ENCODE measurements around the gene RPTOR. TPM values are rescaled to one million over a fixed set of nuclear protein-coding genes. Genes with fewer than 3 reads are reported as not detected.
"Not testable (repeated sequence)": the region's sequence is repeated elsewhere in the genome, so short reads cannot be mapped to it uniquely, and the experiment has no call there.

RPTOR gene
- total RNA-seq, 2 experiments from 2014 or later = 60.0 to 67.2 TPM

DNA sequence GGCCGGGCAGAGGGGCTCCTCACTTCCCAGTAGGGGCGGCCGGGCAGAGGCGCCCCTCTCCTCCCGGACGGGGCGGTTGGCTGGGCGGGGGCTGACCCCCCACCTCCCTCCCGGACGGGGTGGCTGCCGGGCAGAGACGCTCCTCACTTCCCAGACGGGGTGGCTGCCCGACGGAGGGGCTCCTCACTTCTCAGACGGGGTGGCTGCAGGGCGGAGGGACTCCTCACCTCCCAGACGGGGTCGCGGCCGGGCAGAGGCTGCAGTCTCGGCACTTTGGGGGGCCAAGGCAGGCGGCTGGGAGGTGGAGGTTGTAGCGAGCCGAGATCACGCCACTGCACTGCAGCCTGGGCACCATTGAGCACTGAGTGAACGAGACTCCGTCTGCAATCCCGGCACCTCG is 7.3 kb upstream of the RPTOR start:
- POLR2A ChIA-PET, CTCF ChIA-PET: not testable (repeated sequence)

DNA sequence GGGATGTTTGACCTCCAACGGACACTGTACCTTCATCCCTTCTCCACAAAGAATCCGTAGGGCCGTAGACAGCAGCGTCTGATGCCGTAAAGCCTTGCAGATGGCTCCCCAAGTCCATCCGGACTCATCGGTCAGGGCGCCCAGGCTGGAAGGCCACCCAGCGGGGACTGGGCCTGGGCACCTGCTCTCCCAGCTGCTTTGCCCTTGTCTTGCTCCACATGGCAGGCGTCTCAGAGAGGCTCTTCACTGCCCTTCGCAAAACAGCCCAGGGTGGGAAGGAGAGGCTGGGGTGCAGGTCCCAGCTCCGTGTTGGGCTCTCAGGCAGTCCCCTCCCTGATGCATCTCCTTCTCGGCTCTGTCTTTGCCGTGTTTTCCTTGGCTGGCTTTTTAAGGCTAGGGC is 6.2 kb upstream of the RPTOR start:
- POLR2A ChIA-PET = no interaction called here
- CTCF ChIA-PET = no interaction called here

- POLR2A ChIA-PET = no interaction called here
- CTCF ChIA-PET = interaction anchor here (0.7 kb wide), 1 partner anchor 60 kb away, joined by 3 read pairs; no protein-coding TSS in a partner anchor
Observed at GRCh38 chr17:80539022-80539641, 5.5 kb upstream of the RPTOR start.

DNA sequence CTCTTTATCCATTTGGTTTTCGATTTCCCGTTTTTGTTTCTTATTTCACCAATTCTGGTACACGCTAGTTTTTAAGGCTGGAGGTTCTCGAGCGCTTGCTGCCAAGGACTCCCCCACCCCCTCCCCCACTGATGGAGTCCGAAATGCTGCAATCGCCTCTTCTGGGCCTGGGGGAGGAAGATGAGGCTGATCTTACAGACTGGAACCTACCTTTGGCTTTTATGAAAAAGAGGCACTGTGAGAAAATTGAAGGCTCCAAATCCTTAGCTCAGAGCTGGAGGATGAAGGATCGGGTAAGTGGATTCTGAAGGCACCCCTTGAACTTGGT is 825 bp downstream of the RPTOR start:
- ChIA-PET CTCF (interaction anchor here (1.4 to 3.3 kb wide), 2 partner anchors 14 to 30 kb away, joined by 3 to 10 read pairs; no protein-coding TSS in a partner anchor), POLR2A (interaction anchor here (1.6 kb wide), 1 partner anchor 90 kb away, joined by 5 read pairs; no protein-coding TSS in a partner anchor)

- ChIA-PET CTCF (interaction anchor here (3.3 kb wide), 1 partner anchor 29 kb away, joined by 10 read pairs; no protein-coding TSS in a partner anchor), POLR2A (no interaction called here)
Observed at GRCh38 chr17:80546267-80546666, 1.6 kb downstream of the RPTOR start.

- POLR2A ChIA-PET = no interaction called here
- CTCF ChIA-PET = no interaction called here
Observed at GRCh38 chr17:80552523-80552922, 7.9 kb downstream of the RPTOR start.

GRCh38 chr17:80555266-80555665 is 10.6 kb downstream of the RPTOR start:
- ChIA-PET POLR2A (no interaction called here), CTCF (interaction anchor here (0.8 kb wide), 1 partner anchor 470 kb away, joined by 3 read pairs; no protein-coding TSS in a partner anchor)

DNA sequence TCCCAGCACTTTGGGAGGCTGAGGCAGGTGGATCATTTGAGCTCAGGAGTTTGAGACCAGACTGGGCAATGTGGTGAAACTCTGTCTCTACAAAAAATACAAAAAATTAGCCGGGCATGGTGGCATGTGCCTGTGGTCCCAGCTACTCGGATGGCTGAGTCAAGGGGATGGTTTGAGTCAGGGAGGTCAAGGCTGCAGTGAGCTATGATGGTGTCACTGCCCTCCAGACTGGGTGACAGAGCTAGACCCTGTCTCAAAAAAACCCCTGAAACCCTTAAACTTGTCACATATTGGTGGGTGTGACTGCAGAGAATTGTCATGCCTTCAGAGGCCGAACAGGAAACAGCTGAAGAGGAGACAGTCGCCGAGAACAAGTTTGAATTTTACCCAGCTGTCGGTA is 13.4 kb downstream of the RPTOR start:
- ChIA-PET CTCF (interaction anchor here (1.8 kb wide), 1 partner anchor 17 kb away, joined by 7 read pairs; no protein-coding TSS in a partner anchor), POLR2A (interaction anchor here (1.2 kb wide), 1 partner anchor 104 kb away, joined by 3 read pairs; no protein-coding TSS in a partner anchor)

- POLR2A ChIA-PET = no interaction called here
- CTCF ChIA-PET = interaction anchor here (1.0 to 1.5 kb wide), 4 partner anchors 10 to 16 kb away, joined by 3 read pairs; partner anchors contain the start of gene RPTOR
Observed at GRCh38 chr17:80559825-80560251, 15.2 kb downstream of the RPTOR start.

DNA sequence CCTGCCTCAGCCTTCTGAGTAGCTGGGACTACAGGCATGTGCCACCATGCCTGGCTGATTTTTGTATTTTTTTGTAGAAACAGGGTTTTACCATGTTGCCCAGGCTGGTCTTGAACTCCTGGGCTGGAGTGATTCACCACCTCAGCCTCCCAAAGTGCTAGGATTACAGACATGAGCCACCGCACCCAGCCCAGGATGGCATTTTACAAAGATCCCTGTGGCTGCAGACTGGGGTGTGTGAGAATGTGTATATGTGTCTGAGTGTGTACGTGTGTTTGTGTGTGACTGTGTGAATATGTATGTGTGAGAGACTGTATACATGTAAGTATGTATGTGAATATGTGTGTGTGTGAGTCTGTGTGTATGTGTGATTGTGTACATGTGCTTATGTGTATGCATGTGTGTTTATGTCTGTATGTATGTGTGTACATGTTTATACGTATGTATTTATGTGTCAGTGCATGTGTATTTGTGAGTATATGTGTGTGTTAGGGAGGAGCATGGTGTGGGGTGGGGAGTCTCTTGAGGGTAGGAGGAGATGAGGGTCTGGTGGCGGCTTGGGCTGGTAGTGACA is 17.0 kb downstream of the RPTOR start:
- POLR2A ChIA-PET = no interaction called here
- CTCF ChIA-PET = no interaction called here

DNA sequence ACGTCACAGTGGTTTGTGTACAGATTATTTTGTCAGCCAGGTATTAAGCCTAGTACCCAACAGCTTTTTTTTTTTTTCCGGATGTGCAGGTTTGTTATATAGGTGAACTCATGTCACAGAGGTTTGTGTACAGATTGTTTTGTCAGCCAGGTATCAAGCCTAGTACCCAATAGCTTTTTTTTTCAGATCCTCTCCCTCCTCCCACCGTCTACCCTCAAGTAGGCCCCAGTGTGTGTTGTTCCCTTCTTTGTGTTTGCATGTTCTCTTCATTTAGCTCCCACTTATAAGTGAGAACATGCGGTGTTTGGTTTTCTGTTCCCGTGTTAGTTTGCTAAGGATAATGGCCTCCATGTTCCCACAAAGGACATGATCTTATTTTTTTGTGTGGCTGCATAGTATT is 19.9 kb downstream of the RPTOR start:
- ChIA-PET CTCF (interaction anchor here (1.7 kb wide), 1 partner anchor 9 kb away, joined by 4 read pairs; no protein-coding TSS in a partner anchor), POLR2A (no interaction called here)

DNA sequence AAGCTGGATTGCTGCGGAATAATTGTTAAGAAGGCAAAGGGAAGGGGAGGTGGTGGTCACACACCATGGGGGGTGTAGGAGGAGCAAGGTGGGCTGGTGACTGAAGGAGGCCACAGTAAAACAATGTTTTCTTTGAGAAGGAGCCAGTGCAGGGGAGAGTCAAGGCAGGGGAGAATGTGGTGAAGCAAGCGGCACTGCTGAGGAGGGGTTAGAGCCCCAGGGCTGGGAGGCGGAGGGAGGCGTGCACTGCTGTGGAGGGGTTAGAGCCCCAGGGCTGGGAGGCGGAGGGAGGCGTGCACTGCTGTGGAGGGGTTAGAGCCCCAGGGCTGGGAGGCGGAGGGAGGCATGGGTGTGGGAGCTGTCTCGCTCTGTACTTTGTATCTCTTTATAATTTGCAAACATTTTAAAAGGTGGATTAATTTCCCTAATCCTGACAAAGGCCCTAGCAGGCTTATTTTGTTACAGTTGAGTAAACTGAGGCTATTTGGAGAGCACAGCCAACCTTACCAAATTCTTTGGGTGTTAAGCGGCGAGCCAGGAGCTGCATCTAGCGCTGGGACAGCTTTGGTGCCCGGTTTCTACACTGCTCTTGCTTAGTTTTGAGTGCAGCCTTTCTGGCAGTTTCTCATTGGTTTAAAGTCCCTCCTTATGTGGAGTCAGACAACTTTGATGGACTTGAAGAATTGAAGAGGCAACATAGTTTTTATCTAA is 20.9 kb downstream of the RPTOR start:
- ChIA-PET POLR2A (no interaction called here), CTCF (interaction anchor here (0.5 to 1.7 kb wide), 2 partner anchors 9 to 50 kb away, joined by 3 to 4 read pairs; no protein-coding TSS in a partner anchor)

- ChIA-PET CTCF (interaction anchor here (0.7 kb wide), 1 partner anchor 240 kb away, joined by 9 read pairs; no protein-coding TSS in a partner anchor), POLR2A (no interaction called here)
Observed at GRCh38 chr17:80566054-80566400, 21.4 kb downstream of the RPTOR start.

DNA sequence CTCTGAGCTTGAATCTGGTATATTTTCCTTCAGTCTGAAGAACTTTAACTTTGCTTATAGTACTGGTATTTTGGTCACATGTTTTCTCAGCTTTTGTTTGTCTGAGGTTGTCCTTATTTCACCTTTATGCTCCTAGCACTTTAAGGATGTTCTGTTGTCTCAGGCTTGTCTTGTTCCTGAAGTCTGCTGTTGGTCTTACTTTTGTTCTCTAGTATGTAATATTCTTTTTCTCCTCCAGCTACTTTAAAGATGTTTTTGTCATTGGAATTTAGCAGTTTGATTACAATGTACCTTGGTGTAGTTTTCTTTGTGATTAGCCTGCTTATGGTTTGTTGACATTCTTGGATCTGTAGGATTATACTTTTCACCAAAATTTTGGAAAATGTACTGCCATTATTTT is 23.6 kb downstream of the RPTOR start:
- ChIA-PET POLR2A (no interaction called here), CTCF (no interaction called here)

GRCh38 chr17:80569924-80570323 is 25.3 kb downstream of the RPTOR start:
- ChIA-PET POLR2A (no interaction called here), CTCF (interaction anchor here (1.1 kb wide), 1 partner anchor 10 kb away, joined by 3 read pairs; no protein-coding TSS in a partner anchor)

DNA sequence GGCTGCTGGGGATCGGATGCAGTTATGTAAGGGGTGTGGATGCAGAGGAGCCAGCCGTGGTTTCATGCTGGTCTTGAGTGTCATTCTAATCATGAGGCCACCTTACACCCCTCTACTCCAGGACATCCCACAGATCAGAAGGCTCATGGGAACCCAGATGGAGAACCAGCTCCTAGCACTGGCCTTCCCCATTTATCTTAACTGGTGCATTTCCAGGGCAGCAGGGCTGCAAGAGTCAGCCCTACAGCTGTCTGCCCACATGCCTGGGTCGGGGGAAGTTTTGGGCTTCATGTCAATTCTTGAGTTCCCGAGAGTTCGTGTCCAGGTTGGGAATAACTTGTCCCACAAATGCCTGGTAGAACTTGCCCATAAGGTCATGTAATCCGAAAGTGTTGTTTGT is 29.1 kb downstream of the RPTOR start:
- POLR2A ChIA-PET = no interaction called here
- CTCF ChIA-PET = interaction anchor here (1.1 to 2.4 kb wide), 3 partner anchors 9 to 29 kb away, joined by 4 to 10 read pairs (median 5); partner anchors contain the start of gene RPTOR

DNA sequence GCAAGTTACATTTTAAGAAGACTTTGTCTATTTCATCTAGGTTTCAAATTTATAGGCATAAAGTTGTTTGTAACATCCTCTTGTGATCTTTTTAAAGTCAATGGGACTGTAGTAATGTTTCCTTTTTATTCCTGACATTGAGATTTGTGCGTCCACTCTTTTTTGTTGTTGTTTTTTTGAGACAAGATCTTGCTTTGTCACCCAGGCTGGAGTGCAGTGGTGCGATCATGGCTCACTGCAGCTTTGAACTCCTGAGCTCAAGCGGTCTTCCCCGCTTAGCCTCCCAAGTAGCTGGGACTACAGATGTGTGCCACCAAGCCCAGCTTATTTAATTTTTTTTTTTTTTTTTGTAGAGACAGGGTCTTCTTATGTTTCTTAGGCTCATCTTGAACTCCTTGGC is 29.9 kb downstream of the RPTOR start:
- POLR2A ChIA-PET = no interaction called here

GRCh38 chr17:80575057-80575875 is 30.6 kb downstream of the RPTOR start:
- ChIA-PET POLR2A (no interaction called here), CTCF (interaction anchor here (0.5 to 3.7 kb wide), 27 partner anchors 9 to 603 kb away, joined by 3 to 27 read pairs (median 3); partner anchors contain the start of genes NPTX1 and RPTOR)

More for the DNA sequence above, 29.9 kb downstream of the RPTOR start:
- CTCF ChIA-PET = interaction anchor here (0.6 to 2.4 kb wide), 7 partner anchors 10 to 410 kb away, joined by 3 to 10 read pairs (median 4); partner anchors contain the start of gene RPTOR

DNA sequence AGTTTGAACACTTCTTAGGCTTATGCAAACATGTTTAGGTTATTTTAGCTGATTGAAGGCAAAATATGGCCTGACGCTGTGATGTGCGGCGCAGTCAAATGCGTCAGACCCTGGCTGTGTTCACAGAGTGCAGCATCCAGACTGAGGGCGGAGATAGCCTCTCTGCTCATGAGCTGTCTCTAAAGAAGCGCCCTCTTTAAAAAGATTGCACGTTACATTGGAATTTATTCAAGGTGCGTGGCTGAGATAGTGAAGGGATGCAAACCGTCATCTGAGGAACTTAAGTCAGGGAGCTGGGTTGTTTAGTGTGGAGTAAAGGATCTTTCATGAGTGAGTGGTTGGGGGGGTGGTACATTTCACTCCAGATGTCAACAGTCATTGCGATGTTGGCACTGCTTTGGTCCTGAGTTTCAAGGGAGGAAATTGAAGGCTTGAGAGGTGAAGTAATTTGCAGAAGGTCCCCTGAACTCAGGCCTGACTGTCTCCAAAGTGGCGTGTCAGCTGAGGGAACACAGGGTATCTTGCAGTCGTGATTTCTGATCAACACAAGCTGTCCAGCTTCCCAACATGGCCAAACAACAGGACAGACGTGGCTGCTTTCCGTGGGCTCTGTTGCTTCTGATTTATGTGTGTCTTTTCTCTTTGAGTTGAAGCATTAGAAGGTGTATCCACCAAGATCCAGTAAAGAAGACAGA is 33.4 kb downstream of the RPTOR start:
- CTCF ChIA-PET = interaction anchor here (1.3 to 3.7 kb wide), 2 partner anchors 72 to 150 kb away, joined by 4 to 27 read pairs; no protein-coding TSS in a partner anchor
- POLR2A ChIA-PET = no interaction called here

Data from activated CD8-positive, alpha-beta memory T cell treated with anti-CD3 and anti-CD28 coated beads for 36 hours (primary cell).